Suprapubic skin (tissue), 4 donors: ENCODE results near the gene MED27. TPM values are rescaled to one million over a fixed set of nuclear protein-coding genes. Genes with fewer than 3 reads are reported as not detected.

Experiments used
- DNase-seq, 2 donors: peaks; one replicate each; pipeline ENCODE4 v3.0.0-alpha.2; 2019; ENCODE audit warnings: low spot score in 2 of 2
- H3K27ac ChIP-seq: fragments of 200-600 bp; sonication (generic); one replicate; pipeline ENCODE4 v1.5.1; 2019
- H3K27me3 ChIP-seq: fragments of 200-600 bp; sonication (generic); one replicate; pipeline ENCODE4 v1.5.1; 2019
- H3K36me3 ChIP-seq: fragments of 200-600 bp; sonication (generic); one replicate; pipeline ENCODE4 v1.5.1; 2019
- H3K4me1 ChIP-seq: fragments of 200-600 bp; sonication (generic); one replicate; pipeline ENCODE4 v1.5.1; 2019
- H3K4me3 ChIP-seq: fragments of 200-600 bp; sonication (generic); one replicate; pipeline ENCODE4 v1.5.1; 2019; ENCODE audit warnings: mild to moderate bottlenecking
- H3K9me3 ChIP-seq: fragments of 200-600 bp; sonication (generic); one replicate; pipeline ENCODE4 v1.5.1; 2019
- CTCF ChIP-seq, 2 donors: fragments of 200-600 bp in 1 of 2; fragments of 450-650 bp in 1 of 2; sonication (generic) in 1 of 2; IDR thresholded peaks; one replicate each; pipeline ENCODE4 v1.5.1; 2016 to 2019; ENCODE audit warnings: antibody characterized with exemption in 2 of 2, mild to moderate bottlenecking in 1 of 2, moderate library complexity in 1 of 2
- EP300 ChIP-seq: sonication (generic); formaldehyde crosslinking; IDR thresholded peaks from one replicate; pipeline ENCODE4 v1.6.1; 2017; ENCODE audit warnings: antibody characterized with exemption
- POLR2A ChIP-seq, 2 donors: fragments of 450-650 bp; IDR thresholded peaks; one replicate each; pipeline ENCODE4 v1.6.1; 2017; ENCODE audit warnings: antibody characterized with exemption in 2 of 2, mild to moderate bottlenecking in 2 of 2, moderate library complexity in 2 of 2
- POLR2AphosphoS5 ChIP-seq, 3 donors: sonication (generic); formaldehyde crosslinking; IDR thresholded peaks; one replicate each; pipeline ENCODE4 v1.6.1; 2017; ENCODE audit warnings: antibody characterized with exemption in 3 of 3
- WGBS: methylation state at CpG from one replicate; pipeline ENCODE4 v1.1.5; 2018; 5-methylcytosine and 5-hydroxymethylcytosine counted together
- total RNA-seq, 4 donors: library from RNA; depleted of rRNA; stranded (reverse); fragments of >200 nt; gene quantifications; one replicate each; pipeline ENCODE4 v1.1.0, GENCODE V29; 2016

MED27 gene
- total RNA-seq, 4 donors from 2014 or later: 12.6 to 20.3 (median 16.0) TPM

DNA sequence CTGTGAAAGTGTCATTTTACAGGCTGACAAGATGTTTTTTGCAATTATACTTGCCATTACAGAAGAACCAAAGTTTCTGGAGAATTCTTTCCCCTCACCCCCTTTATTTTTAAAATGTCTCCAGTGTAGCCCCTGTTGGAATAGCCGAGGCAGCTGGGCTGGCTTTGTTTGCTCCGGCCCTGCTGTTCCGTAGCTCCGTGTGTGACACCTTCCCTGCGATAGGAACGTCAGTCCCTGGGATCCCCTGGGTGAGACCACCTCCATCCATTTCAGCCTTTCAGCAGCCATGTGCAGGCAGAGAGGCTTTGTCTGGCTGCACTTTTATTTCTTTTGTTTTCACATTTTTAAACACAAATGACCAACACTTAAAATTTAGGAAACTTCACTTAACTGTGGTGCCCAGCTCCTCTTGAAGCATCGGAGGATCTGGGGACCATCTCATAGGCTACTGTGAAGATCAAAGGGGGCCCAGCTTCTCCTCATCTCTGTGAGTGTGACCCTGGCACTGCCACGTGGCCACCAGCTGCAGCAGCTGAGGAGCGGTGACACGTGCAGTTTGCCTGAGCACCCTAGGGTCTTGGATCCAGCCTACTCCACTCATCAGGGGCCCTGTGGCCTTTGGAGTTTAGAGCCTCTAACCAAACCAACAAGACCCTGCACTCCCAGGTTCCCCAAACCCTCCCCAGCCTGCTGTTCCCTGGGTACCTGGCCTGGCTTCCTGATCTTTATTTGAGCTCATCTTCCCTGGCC lies 214.0 kb downstream of the MED27 start:
- TF ChIP-seq EP300 (no peak), POLR2AphosphoS5 (IDR thresholded peaks at IDR 0.05) (no peak), POLR2A (IDR thresholded peaks at IDR 0.05) (no peak), CTCF (IDR thresholded peaks at IDR 0.05) (no peak)
- Histone ChIP-seq H3K4me1 (no peaks in the 10 kb centered on the region), H3K9me3 (no peaks in the 10 kb centered on the region), H3K4me3 (no peak overlapping the region), H3K27ac (no peak overlapping the region), H3K36me3 (peaks cover 20% of the 10 kb centered on the region), H3K27me3 (no peaks in the 10 kb centered on the region)
- no peak for DNase-seq
- 83% methylated on average over 10 of the region's 10 CpGs for WGBS

- TF ChIP-seq CTCF (IDR thresholded peaks at IDR 0.05) (no peak), POLR2AphosphoS5 (IDR thresholded peaks at IDR 0.05) (no peak)
Observed at GRCh38 chr9:131864531-131864930, 215.1 kb downstream of the MED27 start.

GRCh38 chr9:131863306-131863896 lies 216.3 kb downstream of the MED27 start:
- TF ChIP-seq CTCF (IDR thresholded peaks at IDR 0.05): no peak
- no peak for TF ChIP-seq POLR2A (IDR thresholded peaks at IDR 0.05)
- no peak for TF ChIP-seq POLR2AphosphoS5 (IDR thresholded peaks at IDR 0.05)
- TF ChIP-seq EP300: no peak
- Histone ChIP-seq H3K27ac (no peak overlapping the region), H3K4me1 (no peaks in the 10 kb centered on the region), H3K4me3 (no peak overlapping the region), H3K36me3 (peaks cover 33% of the 10 kb centered on the region), H3K9me3 (no peaks in the 10 kb centered on the region), H3K27me3 (no peaks in the 10 kb centered on the region)
- 84% methylated on average over 16 of the region's 16 CpGs for WGBS
- DNase-seq: no peak

More at GRCh38 chr9:131864531-131864930, 215.1 kb downstream of the MED27 start:
- WGBS: 94% methylated on average over 14 of the region's 14 CpGs
- H3K27me3 ChIP-seq: no peaks in the 10 kb centered on the region
- H3K36me3 ChIP-seq: peaks cover 30% of the 10 kb centered on the region
- H3K9me3 ChIP-seq: no peaks in the 10 kb centered on the region
- no peaks in the 10 kb centered on the region for H3K4me1 ChIP-seq
- no peak overlapping the region for H3K27ac ChIP-seq
- DNase-seq: no peak
- H3K4me3 ChIP-seq: no peak overlapping the region

DNA sequence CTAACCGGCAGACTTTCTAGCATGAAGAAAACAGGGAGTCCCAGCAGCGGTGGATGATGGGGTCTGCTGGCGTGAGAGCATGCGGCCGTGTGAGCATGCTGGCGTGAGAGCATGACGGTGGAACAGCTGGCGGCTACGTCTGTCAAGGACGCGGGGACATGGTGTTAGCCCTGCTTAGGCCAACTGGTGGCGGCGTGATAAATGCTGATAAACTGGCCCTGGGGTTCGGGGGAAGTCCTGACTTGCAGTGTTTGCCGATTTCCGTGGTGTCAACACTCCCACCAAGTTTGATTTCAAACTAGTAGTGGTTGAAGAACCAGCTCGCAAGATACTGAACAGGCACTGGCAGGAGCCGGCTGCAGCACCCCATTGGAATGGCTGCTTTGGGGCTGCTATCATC lies 217.4 kb downstream of the MED27 start:
- WGBS: 91% methylated on average over 17 of the region's 18 CpGs
- no peak for DNase-seq
- Histone ChIP-seq H3K27ac (no peak overlapping the region), H3K9me3 (no peaks in the 10 kb centered on the region), H3K27me3 (no peaks in the 10 kb centered on the region), H3K36me3 (peaks cover 33% of the 10 kb centered on the region), H3K4me3 (no peak overlapping the region), H3K4me1 (no peaks in the 10 kb centered on the region)
- TF ChIP-seq CTCF (IDR thresholded peaks at IDR 0.05) (no peak), POLR2AphosphoS5 (IDR thresholded peaks at IDR 0.05) (no peak), EP300 (no peak), POLR2A (IDR thresholded peaks at IDR 0.05) (no peak)

DNA sequence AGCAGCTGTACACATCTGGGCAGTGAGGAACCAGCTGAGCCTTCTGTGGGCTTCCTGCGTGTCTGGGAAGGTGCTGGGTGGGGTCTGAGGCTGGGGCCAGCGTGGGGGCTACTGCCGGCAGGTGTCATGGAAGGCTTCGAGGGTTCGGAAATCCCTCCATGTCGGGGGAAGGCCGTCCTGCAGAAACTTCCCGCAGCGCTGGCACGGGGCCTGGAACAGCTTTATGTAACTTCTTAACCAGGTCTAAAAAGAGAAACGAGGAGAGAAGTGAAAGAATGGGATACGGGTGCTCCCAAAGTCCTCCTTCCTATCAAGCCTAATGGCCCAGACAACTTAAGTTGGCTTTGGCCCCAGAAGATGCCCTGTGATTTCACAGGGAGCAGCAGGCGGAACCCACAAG lies 219.2 kb downstream of the MED27 start:
- H3K27ac ChIP-seq: no peak overlapping the region
- H3K4me3 ChIP-seq: no peak overlapping the region
- DNase-seq: no peak
- no peak for TF ChIP-seq POLR2AphosphoS5 (IDR thresholded peaks at IDR 0.05)
- no peak for TF ChIP-seq EP300
- no peak for TF ChIP-seq CTCF (IDR thresholded peaks at IDR 0.05)
- no peaks in the 10 kb centered on the region for H3K9me3 ChIP-seq
- peaks cover 33% of the 10 kb centered on the region for H3K36me3 ChIP-seq
- H3K27me3 ChIP-seq: no peaks in the 10 kb centered on the region
- no peaks in the 10 kb centered on the region for H3K4me1 ChIP-seq
- WGBS: 87% methylated on average over 13 of the region's 13 CpGs
